Lower lobe of right lung (tissue), 2 donors: ENCODE measurements around the gene ABCA4. TPM values are rescaled to one million over a fixed set of nuclear protein-coding genes. Genes with fewer than 3 reads are reported as not detected.

Experiments
- ATAC-seq, 2 donors: fragments of 200-7000 bp; cut with Tn5 transposase; one replicate each; pipeline ENCODE4 v1.9.1; 2020 to 2022; ENCODE audit warnings: mild to moderate bottlenecking in 2 of 2, moderate library complexity in 2 of 2
- DNase-seq: peaks from one replicate; pipeline ENCODE4 v3.0.0-alpha.2; 2020
- H3K27ac ChIP-seq: fragments of 200-600 bp; one replicate; pipeline ENCODE4 v1.8.0; 2022
- H3K27me3 ChIP-seq: fragments of 200-600 bp; one replicate; pipeline ENCODE4 v1.8.0; 2022; ENCODE audit warnings: low read depth
- H3K36me3 ChIP-seq: fragments of 200-600 bp; one replicate; pipeline ENCODE4 v1.8.0; 2022; ENCODE audit warnings: mild to moderate bottlenecking
- H3K4me1 ChIP-seq: fragments of 200-600 bp; one replicate; pipeline ENCODE4 v1.8.0; 2022
- H3K4me3 ChIP-seq: fragments of 200-600 bp; one replicate; pipeline ENCODE4 v1.8.0; 2022; ENCODE audit warnings: mild to moderate bottlenecking
- H3K9me3 ChIP-seq: fragments of 200-600 bp; one replicate; pipeline ENCODE4 v1.8.0; 2022
- CTCF ChIP-seq: fragments of 200-600 bp; IDR thresholded peaks from one replicate; pipeline ENCODE4 v1.8.0; 2022; ENCODE audit warnings: antibody characterized with exemption, mild to moderate bottlenecking
- intact Hi-C: fragments of 100-400 bp; cut with DNase I; formaldehyde crosslinking; loops from one replicate; pipeline ENCODE4 v1.11.0; 2022
- total RNA-seq: library from RNA; stranded (reverse); fragmentation: NEBNext Ultra II Directional; extraction: Animal tissue kit (Norgen Biotek cat#: 25700); gene quantifications from one replicate; pipeline ENCODE4 v1.2.1, GENCODE V29; 2021
- donor health status: DM: no; HTN: yes; CAD: no; lungs with severe emphysema.

The ABCA4 gene
- total RNA-seq, 1 donor from 2014 or later = 1.9 TPM

- Histone ChIP-seq H3K27ac (peak overlapping the region; percentile 82), H3K36me3 (no peaks in the 10 kb centered on the region), H3K27me3 (no peaks in the 10 kb centered on the region), H3K9me3 (no peaks in the 10 kb centered on the region), H3K4me3 (no peak overlapping the region), H3K4me1 (peaks cover 47% of the 10 kb centered on the region)
- DNase-seq (no peak), ATAC-seq (no peak)
- TF ChIP-seq CTCF = no peak
- intact Hi-C loops = loop anchor here (5.0 kb wide), 1 partner anchor 295 kb away; no protein-coding TSS in a partner anchor
Measured at GRCh38 chr1:94042388-94042787, 78.6 kb downstream of the ABCA4 start.

GRCh38 chr1:94039871-94040569 lies 80.9 kb downstream of the ABCA4 start:
- no peaks in the 10 kb centered on the region for H3K27me3 ChIP-seq
- peak; percentile 5 for TF ChIP-seq CTCF
- H3K4me1 ChIP-seq = peaks cover 35% of the 10 kb centered on the region
- H3K9me3 ChIP-seq = no peaks in the 10 kb centered on the region
- no peak for ATAC-seq
- intact Hi-C loops = loop anchor here (5.0 kb wide), 1 partner anchor 297 kb away; no protein-coding TSS in a partner anchor
- no peak for DNase-seq
- no peak overlapping the region for H3K27ac ChIP-seq
- no peaks in the 10 kb centered on the region for H3K36me3 ChIP-seq
- H3K4me3 ChIP-seq = no peak overlapping the region

- no peaks in the 10 kb centered on the region for H3K36me3 ChIP-seq
- peak; percentile 87 for TF ChIP-seq CTCF
- H3K27ac ChIP-seq = no peak overlapping the region
- peaks cover 30% of the 10 kb centered on the region for H3K4me1 ChIP-seq
- no peaks in the 10 kb centered on the region for H3K27me3 ChIP-seq
- no peak overlapping the region for H3K4me3 ChIP-seq
- DNase-seq (peak; percentile 76), ATAC-seq (peak; percentile 60 to 65)
- intact Hi-C loops = no loop called here
- H3K9me3 ChIP-seq = no peaks in the 10 kb centered on the region
Measured at GRCh38 chr1:94039514-94039870, 81.5 kb downstream of the ABCA4 start.

GRCh38 chr1:94038511-94038910 lies 82.4 kb downstream of the ABCA4 start:
- Histone ChIP-seq H3K27ac (no peak overlapping the region), H3K27me3 (no peaks in the 10 kb centered on the region), H3K4me1 (peaks cover 22% of the 10 kb centered on the region), H3K9me3 (no peaks in the 10 kb centered on the region), H3K36me3 (no peaks in the 10 kb centered on the region), H3K4me3 (no peak overlapping the region)
- no peak for TF ChIP-seq CTCF
- peak in 1 of 2 donors; percentile 42 for ATAC-seq
- intact Hi-C loops = no loop called here
- no peak for DNase-seq

GRCh38 chr1:94037392-94038229 lies 83.3 kb downstream of the ABCA4 start:
- DNase-seq (no peak), ATAC-seq (no peak)
- no peaks in the 10 kb centered on the region for H3K36me3 ChIP-seq
- peaks cover 17% of the 10 kb centered on the region for H3K4me1 ChIP-seq
- no peak overlapping the region for H3K4me3 ChIP-seq
- intact Hi-C loops = no loop called here
- no peaks in the 10 kb centered on the region for H3K27me3 ChIP-seq
- H3K9me3 ChIP-seq = no peaks in the 10 kb centered on the region
- no peak for TF ChIP-seq CTCF
- no peak overlapping the region for H3K27ac ChIP-seq
